Right atrium auricular region (tissue), 2 donors: ENCODE results near the gene ZFAND3. TPM values are rescaled to one million over a fixed set of nuclear protein-coding genes. Genes with fewer than 3 reads are reported as not detected.

Source experiments
- DNase-seq: peaks from one replicate; pipeline ENCODE4 v3.0.0-alpha.2; 2019; ENCODE audit warnings: low spot score
- H3K27ac ChIP-seq, 2 donors: fragments of 200-600 bp; sonication (generic); 1 replicate in 1 of 2; 2 replicates in 1 of 2; pipeline ENCODE4 v1.5.1; 2016 to 2019
- H3K27me3 ChIP-seq, 2 donors: fragments of 200-600 bp; sonication (generic); one replicate each; pipeline versions ENCODE4 v1.5.1 to v1.6.0; 2017 to 2019
- H3K36me3 ChIP-seq: fragments of 200-600 bp; sonication (generic); one replicate; pipeline ENCODE4 v1.5.1; 2016
- H3K4me1 ChIP-seq, 2 donors: fragments of 200-600 bp; sonication (generic); one replicate each; pipeline versions ENCODE4 v1.5.1 to v1.6.0; 2017 to 2019
- H3K4me3 ChIP-seq, 2 donors: fragments of 200-600 bp; sonication (generic); 1 replicate in 1 of 2; 2 replicates in 1 of 2; pipeline ENCODE4 v1.5.1; 2017 to 2019; ENCODE audit warnings: mild to moderate bottlenecking in 1 of 2, moderate library complexity in 1 of 2
- H3K9me3 ChIP-seq, 2 donors: fragments of 200-600 bp; sonication (generic); one replicate each; pipeline ENCODE4 v1.5.1; 2019
- total RNA-seq, 2 donors: library from RNA; depleted of rRNA; stranded (reverse); fragments of >200 nt; gene quantifications; one replicate each; pipeline ENCODE4 v1.1.0, GENCODE V29; 2016
- TF ChIP-seq, protein P1 (sequence below), 2 donors: fragments of 200-600 bp; sonication (generic); IDR thresholded peaks; one replicate each; pipeline ENCODE4 v1.5.1; 2019; ENCODE audit warnings: antibody characterized with exemption in 2 of 2

Gene ZFAND3
- total RNA-seq, 2 donors from 2014 or later, result 36.7 to 40.0 TPM

DNA sequence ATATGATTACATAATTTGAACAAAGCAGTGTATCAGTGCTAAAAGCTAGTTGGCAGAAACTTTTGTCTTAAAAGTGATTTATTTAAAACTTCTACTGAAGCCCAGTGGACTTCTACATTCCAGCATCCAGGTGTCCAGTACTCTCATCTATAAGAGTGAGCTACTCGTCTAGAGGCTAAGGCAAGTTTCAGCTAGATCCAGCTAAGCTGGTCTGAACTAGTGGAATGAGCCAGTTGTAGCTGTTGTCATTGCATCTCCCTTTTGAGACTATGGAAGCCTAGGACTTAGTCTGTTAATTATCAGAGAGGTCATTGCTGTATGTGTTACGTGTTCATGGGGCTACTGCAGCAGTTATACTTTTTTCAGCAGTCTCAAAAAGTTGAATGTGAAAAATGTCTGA is 165.1 kb downstream of the ZFAND3 start:
- Histone ChIP-seq H3K36me3 (no peaks in the 10 kb centered on the region), H3K4me1 (peaks cover 2 to 68% of the 10 kb centered on the region in 2 donors), H3K4me3 (no peak overlapping the region), H3K27me3 (no peaks in the 10 kb centered on the region), H3K9me3 (no peaks in the 10 kb centered on the region), H3K27ac (no peak overlapping the region)
- TF ChIP-seq, protein P1, sequence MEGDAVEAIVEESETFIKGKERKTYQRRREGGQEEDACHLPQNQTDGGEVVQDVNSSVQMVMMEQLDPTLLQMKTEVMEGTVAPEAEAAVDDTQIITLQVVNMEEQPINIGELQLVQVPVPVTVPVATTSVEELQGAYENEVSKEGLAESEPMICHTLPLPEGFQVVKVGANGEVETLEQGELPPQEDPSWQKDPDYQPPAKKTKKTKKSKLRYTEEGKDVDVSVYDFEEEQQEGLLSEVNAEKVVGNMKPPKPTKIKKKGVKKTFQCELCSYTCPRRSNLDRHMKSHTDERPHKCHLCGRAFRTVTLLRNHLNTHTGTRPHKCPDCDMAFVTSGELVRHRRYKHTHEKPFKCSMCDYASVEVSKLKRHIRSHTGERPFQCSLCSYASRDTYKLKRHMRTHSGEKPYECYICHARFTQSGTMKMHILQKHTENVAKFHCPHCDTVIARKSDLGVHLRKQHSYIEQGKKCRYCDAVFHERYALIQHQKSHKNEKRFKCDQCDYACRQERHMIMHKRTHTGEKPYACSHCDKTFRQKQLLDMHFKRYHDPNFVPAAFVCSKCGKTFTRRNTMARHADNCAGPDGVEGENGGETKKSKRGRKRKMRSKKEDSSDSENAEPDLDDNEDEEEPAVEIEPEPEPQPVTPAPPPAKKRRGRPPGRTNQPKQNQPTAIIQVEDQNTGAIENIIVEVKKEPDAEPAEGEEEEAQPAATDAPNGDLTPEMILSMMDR (IDR thresholded peaks at IDR 0.05), result no peak
- no peak for DNase-seq

DNA sequence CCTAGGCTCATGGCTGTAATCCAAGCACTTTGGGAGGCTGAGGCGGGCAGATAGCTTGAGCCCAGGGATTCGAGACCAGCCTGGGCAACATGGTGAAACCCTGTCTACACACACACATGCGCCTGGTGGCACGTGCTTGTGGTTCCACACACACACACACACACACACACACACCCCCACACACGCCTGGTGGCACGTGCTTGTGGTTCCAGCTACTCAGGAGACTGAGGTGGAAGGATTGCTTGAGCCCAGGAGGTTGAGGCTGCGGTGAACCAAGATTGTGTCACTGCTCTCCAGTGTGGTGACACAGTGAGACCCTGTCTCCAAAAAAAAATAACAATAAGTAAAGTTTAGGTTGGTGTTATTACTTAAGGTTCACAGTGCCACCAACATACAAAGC is 165.8 kb downstream of the ZFAND3 start:
- DNase-seq, result no peak
- Histone ChIP-seq H3K27ac (no peak overlapping the region), H3K4me1 (peaks cover 0 to 68% of the 10 kb centered on the region in 2 donors), H3K4me3 (no peak overlapping the region), H3K27me3 (no peaks in the 10 kb centered on the region), H3K9me3 (no peaks in the 10 kb centered on the region), H3K36me3 (no peaks in the 10 kb centered on the region)
- TF ChIP-seq, protein P1 (IDR thresholded peaks at IDR 0.05), result no peak

DNA sequence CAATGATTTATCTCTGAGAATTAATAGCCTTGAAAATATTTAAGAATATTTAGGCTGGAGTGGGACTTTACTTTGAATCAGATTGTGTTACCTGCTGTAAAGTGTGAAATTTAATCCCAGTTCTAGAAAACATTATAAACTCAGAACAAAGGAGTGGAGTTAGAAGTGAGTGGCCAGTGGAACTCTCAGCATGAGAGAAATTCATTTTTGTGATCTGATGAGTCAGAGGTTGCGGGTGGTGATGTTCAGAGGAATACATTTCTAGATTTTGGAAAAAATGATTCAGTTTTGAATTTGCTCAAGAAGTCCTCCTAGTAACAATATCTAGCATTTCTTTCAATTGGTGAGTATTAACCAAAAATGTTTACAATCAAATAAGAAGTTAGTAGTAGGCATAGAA is 167.5 kb downstream of the ZFAND3 start:
- TF ChIP-seq, protein P1 (IDR thresholded peaks at IDR 0.05), result no peak
- no peaks in the 10 kb centered on the region for H3K27me3 ChIP-seq
- H3K4me3 ChIP-seq, result no peak overlapping the region
- no peak overlapping the region for H3K27ac ChIP-seq
- no peak for DNase-seq
- no peaks in the 10 kb centered on the region for H3K36me3 ChIP-seq
- peaks cover 0 to 72% of the 10 kb centered on the region in 2 donors for H3K4me1 ChIP-seq
- no peaks in the 10 kb centered on the region for H3K9me3 ChIP-seq

DNA sequence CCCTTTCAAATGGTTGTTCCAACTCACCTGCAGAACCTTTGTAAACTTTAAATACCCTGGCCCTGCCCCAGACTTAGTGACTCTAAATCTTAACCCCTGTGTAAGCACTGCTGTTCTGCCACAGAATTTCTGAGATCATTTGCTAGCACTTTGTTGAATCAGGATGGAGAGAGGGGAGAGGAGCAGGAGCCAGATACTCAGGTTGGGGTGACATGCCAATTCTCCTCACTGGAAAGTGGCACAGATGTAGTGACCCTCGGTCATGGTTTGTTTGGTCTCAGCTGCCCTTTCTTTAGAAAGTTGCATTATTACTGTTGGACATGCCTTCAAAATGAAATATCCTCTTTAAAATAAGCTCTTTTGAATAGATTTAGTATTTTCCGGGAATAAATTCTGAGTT is 168.0 kb downstream of the ZFAND3 start:
- H3K4me3 ChIP-seq, result no peak overlapping the region
- H3K27me3 ChIP-seq, result no peaks in the 10 kb centered on the region
- H3K27ac ChIP-seq, result no peak overlapping the region
- TF ChIP-seq, protein P1 (IDR thresholded peaks at IDR 0.05), result no peak
- peaks cover 0 to 76% of the 10 kb centered on the region in 2 donors for H3K4me1 ChIP-seq
- no peaks in the 10 kb centered on the region for H3K36me3 ChIP-seq
- H3K9me3 ChIP-seq, result no peaks in the 10 kb centered on the region
- DNase-seq, result no peak

DNA sequence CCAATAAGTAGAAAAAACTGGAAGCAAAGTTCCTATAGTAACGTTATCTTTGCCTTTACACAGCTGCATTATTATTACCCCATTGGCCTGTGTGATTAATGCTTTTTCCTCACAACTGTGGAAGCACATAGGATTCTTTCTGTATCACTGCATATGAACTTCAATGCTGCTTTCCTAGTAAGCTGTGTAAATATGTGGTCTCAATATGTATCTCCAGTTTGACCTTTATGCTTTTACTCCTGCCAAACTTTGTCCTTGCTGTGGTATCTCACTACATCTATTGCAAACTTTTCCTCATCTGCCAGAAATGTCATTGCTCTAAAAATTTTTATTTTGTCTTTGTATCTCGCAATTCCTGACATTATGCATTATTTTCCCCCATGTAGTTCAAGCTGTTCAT is 168.6 kb downstream of the ZFAND3 start:
- Histone ChIP-seq H3K9me3 (no peaks in the 10 kb centered on the region), H3K27me3 (no peaks in the 10 kb centered on the region), H3K4me1 (peaks cover 0 to 79% of the 10 kb centered on the region in 2 donors), H3K4me3 (no peak overlapping the region), H3K27ac (no peak overlapping the region), H3K36me3 (no peaks in the 10 kb centered on the region)
- no peak for DNase-seq
- TF ChIP-seq, protein P1 (IDR thresholded peaks at IDR 0.05), result no peak

DNA sequence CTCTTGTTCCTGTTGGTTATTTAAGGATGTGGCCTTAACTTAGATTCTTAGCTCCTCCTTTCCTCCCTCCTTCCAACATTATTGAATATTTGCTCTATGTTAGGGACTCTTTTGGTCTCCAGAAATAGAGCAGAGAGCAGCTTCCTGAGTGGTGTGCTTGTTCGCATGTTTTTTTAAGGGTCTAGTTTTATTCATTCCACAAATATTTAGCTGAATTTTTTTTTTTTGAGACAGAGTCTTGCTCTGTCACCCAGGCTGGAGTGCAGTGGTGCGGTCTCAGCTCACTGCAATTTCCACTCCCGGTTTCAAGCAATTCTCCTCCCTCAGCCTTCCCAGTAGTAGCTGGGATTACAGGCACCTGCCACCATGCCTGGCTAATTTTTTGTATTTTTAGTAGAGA is 169.2 kb downstream of the ZFAND3 start:
- no peaks in the 10 kb centered on the region for H3K9me3 ChIP-seq
- no peak overlapping the region for H3K4me3 ChIP-seq
- no peaks in the 10 kb centered on the region for H3K36me3 ChIP-seq
- no peak for DNase-seq
- H3K27me3 ChIP-seq, result no peaks in the 10 kb centered on the region
- H3K27ac ChIP-seq, result peak overlapping the region in 1 of 2 donors; percentile 34
- peaks cover 0 to 81% of the 10 kb centered on the region in 2 donors for H3K4me1 ChIP-seq
- TF ChIP-seq, protein P1 (IDR thresholded peaks at IDR 0.05), result no peak
